Gastroesophageal sphincter (tissue), 4 donors: ENCODE results near the gene GALNT17. TPM values are rescaled to one million over a fixed set of nuclear protein-coding genes. Genes with fewer than 3 reads are reported as not detected.

Experiments used
- ATAC-seq: fragments of 150-250 bp; one replicate; pipeline ENCODE4 v1.9.1; 2016; ENCODE audit warnings: mild to moderate bottlenecking, moderate library complexity
- H3K27ac ChIP-seq, 4 donors: fragments of 200-600 bp; sonication (generic) in 3 of 4; 1 replicate in 3 of 4; 2 replicates in 1 of 4; pipeline ENCODE4 v1.5.1; 2016 to 2019
- H3K27me3 ChIP-seq: fragments of 200-600 bp; sonication (generic); one replicate; pipeline ENCODE4 v1.5.1; 2019
- H3K36me3 ChIP-seq, 2 donors: fragments of 200-600 bp; sonication (generic); one replicate each; pipeline ENCODE4 v1.5.1; 2019; ENCODE audit warnings: control low read depth in 1 of 2
- H3K4me1 ChIP-seq, 3 donors: fragments of 200-600 bp; sonication (generic); 1 replicate in 2 of 3; 2 replicates in 1 of 3; pipeline ENCODE4 v1.5.1; 2016 to 2019; ENCODE audit warnings: control low read depth in 2 of 3
- H3K4me3 ChIP-seq, 2 donors: fragments of 200-600 bp; sonication (generic); one replicate each; pipeline ENCODE4 v1.5.1; 2019; ENCODE audit warnings: mild to moderate bottlenecking in 1 of 2, moderate library complexity in 1 of 2
- H3K9me3 ChIP-seq, 3 donors: fragments of 200-600 bp; sonication (generic); one replicate each; pipeline ENCODE4 v1.5.1; 2017 to 2019; ENCODE audit warnings: control low read depth in 2 of 3
- CTCF ChIP-seq, 4 experiments: fragments of 200-600 bp in 2 of 4; fragments of 450-650 bp in 2 of 4; sonication (generic) in 1 of 4; IDR thresholded peaks; one replicate each; pipeline ENCODE4 v1.5.1; 2017 to 2019; ENCODE audit warnings: antibody characterized with exemption in 4 of 4, mild to moderate bottlenecking in 2 of 4, moderate library complexity in 2 of 4
- EP300 ChIP-seq: sonication (generic); formaldehyde crosslinking; IDR thresholded peaks from one replicate; pipeline ENCODE4 v1.6.1; 2017; ENCODE audit warnings: antibody characterized with exemption, mild to moderate bottlenecking
- POLR2A ChIP-seq, 2 donors: fragments of 450-650 bp; IDR thresholded peaks; one replicate each; pipeline ENCODE4 v1.6.1; 2017; ENCODE audit warnings: antibody characterized with exemption in 2 of 2, mild to moderate bottlenecking in 2 of 2, moderate library complexity in 1 of 2
- POLR2AphosphoS5 ChIP-seq: sonication (generic); formaldehyde crosslinking; IDR thresholded peaks from one replicate; pipeline ENCODE4 v1.6.1; 2017; ENCODE audit warnings: antibody characterized with exemption
- WGBS, 2 donors: methylation state at CpG; one replicate each; pipeline ENCODE4 v1.1.5; 2018; ENCODE audit warnings: low coverage in 1 of 2; 5-methylcytosine and 5-hydroxymethylcytosine counted together
- total RNA-seq, 4 donors: library from RNA; depleted of rRNA; stranded (reverse); fragments of >200 nt; gene quantifications; one replicate each; pipeline ENCODE4 v1.1.0, GENCODE V29; 2016

GALNT17 gene
- total RNA-seq, 4 donors from 2014 or later, result 16.7 to 93.2 (median 34.8) TPM

- 38 to 61% methylated on average over 4 to 5 of the region's 7 CpGs for WGBS, 2 donors
- H3K9me3 ChIP-seq, result peaks cover 0 to 12% (median 0%) of the 10 kb centered on the region in 3 donors
- ATAC-seq, result no peak
Observed at GRCh38 chr7:71173955-71174354, 42.0 kb downstream of the GALNT17 start.

GRCh38 chr7:71182438-71182935 is 50.5 kb downstream of the GALNT17 start:
- Histone ChIP-seq H3K9me3 (peaks cover 0 to 11% (median 0%) of the 10 kb centered on the region in 3 donors), H3K27ac (no peak overlapping the region), H3K4me3 (no peak overlapping the region), H3K4me1 (peaks cover 0 to 17% (median 0%) of the 10 kb centered on the region in 3 donors), H3K36me3 (no peaks in the 10 kb centered on the region), H3K27me3 (no peaks in the 10 kb centered on the region)
- TF ChIP-seq POLR2AphosphoS5, result no peak
- TF ChIP-seq POLR2A (IDR thresholded peaks at IDR 0.05), result no peak
- no peak for TF ChIP-seq EP300
- TF ChIP-seq CTCF (IDR thresholded peaks at IDR 0.05), result no peak
- 54 to 57% methylated on average over 3 to 4 of the region's 4 CpGs for WGBS, 2 donors
- no peak for ATAC-seq

More at GRCh38 chr7:71173955-71174354, 42.0 kb downstream of the GALNT17 start:
- no peak overlapping the region for H3K27ac ChIP-seq
- TF ChIP-seq CTCF (IDR thresholded peaks at IDR 0.05) (no peak), EP300 (no peak), POLR2A (IDR thresholded peaks at IDR 0.05) (no peak), POLR2AphosphoS5 (no peak)
- H3K4me3 ChIP-seq, result no peak overlapping the region
- H3K36me3 ChIP-seq, result no peaks in the 10 kb centered on the region
- H3K27me3 ChIP-seq, result no peaks in the 10 kb centered on the region
- H3K4me1 ChIP-seq, result peaks cover 0 to 10% (median 0%) of the 10 kb centered on the region in 3 donors

GRCh38 chr7:71184136-71184535 is 52.2 kb downstream of the GALNT17 start:
- TF ChIP-seq POLR2AphosphoS5 (no peak), POLR2A (IDR thresholded peaks at IDR 0.05) (no peak)
- no peak for ATAC-seq
- Histone ChIP-seq H3K27me3 (no peaks in the 10 kb centered on the region), H3K4me3 (no peak overlapping the region), H3K9me3 (peaks cover 0 to 5% (median 0%) of the 10 kb centered on the region in 3 donors), H3K27ac (no peak overlapping the region), H3K36me3 (no peaks in the 10 kb centered on the region), H3K4me1 (peaks cover 0 to 17% (median 0%) of the 10 kb centered on the region in 3 donors)
- 85 to 89% methylated on average over 5 of the region's 5 CpGs for WGBS, 2 donors

- H3K27me3 ChIP-seq, result no peaks in the 10 kb centered on the region
- H3K36me3 ChIP-seq, result no peaks in the 10 kb centered on the region
- no peak overlapping the region for H3K4me3 ChIP-seq
- TF ChIP-seq POLR2A (IDR thresholded peaks at IDR 0.05), result no peak
- no peak for TF ChIP-seq POLR2AphosphoS5
- no peak for TF ChIP-seq EP300
- no peak for TF ChIP-seq CTCF (IDR thresholded peaks at IDR 0.05)
- no peak overlapping the region for H3K27ac ChIP-seq
- 80 to 83% methylated on average over 1 of the region's 1 CpG for WGBS, 2 donors
- no peak for ATAC-seq
- peaks cover 0 to 17% (median 0%) of the 10 kb centered on the region in 3 donors for H3K4me1 ChIP-seq
- H3K9me3 ChIP-seq, result peaks cover 0 to under 1% (median 0%) of the 10 kb centered on the region in 3 donors
Observed at GRCh38 chr7:71184609-71185008, 52.7 kb downstream of the GALNT17 start.

GRCh38 chr7:71186535-71187057 is 54.7 kb downstream of the GALNT17 start:
- H3K4me1 ChIP-seq, result peaks cover 0 to 17% (median 0%) of the 10 kb centered on the region in 3 donors
- WGBS, 2 donors, result 44% methylated on average over 4 of the region's 4 CpGs; no CpG with 5 or more reads in 1 of the 2 donors
- TF ChIP-seq POLR2A (IDR thresholded peaks at IDR 0.05), result no peak
- TF ChIP-seq POLR2AphosphoS5, result no peak
- TF ChIP-seq EP300, result no peak
- no peak for TF ChIP-seq CTCF (IDR thresholded peaks at IDR 0.05)
- no peaks in the 10 kb centered on the region for H3K27me3 ChIP-seq
- no peaks in the 10 kb centered on the region for H3K9me3 ChIP-seq
- peak overlapping the region in 1 of 4 donors; percentile 47 for H3K27ac ChIP-seq
- H3K4me3 ChIP-seq, result no peak overlapping the region
- H3K36me3 ChIP-seq, result no peaks in the 10 kb centered on the region
- no peak for ATAC-seq
